ENCODE measurements around the gene ZNF512B.

Gene ZNF512B

GRCh38 chr20:63945921-63946920 lies 23.5 kb downstream of the ZNF512B start:
- DNase-seq: no peak

- DNase-seq: no peak
Measured at GRCh38 chr20:63945031-63945658, 24.6 kb downstream of the ZNF512B start.

GRCh38 chr20:63944078-63944941 lies 25.4 kb downstream of the ZNF512B start:
- DNase-seq: no peak

GRCh38 chr20:63943808-63944077 lies 26.0 kb downstream of the ZNF512B start:
- no peak for DNase-seq

- no peak for DNase-seq
Measured at GRCh38 chr20:63942969-63943807, 26.5 kb downstream of the ZNF512B start.

GRCh38 chr20:63942250-63942951 lies 27.3 kb downstream of the ZNF512B start:
- peak; percentile 47 for DNase-seq

GRCh38 chr20:63941282-63942081 lies 28.2 kb downstream of the ZNF512B start:
- DNase-seq: peak; percentile 88

GRCh38 chr20:63940472-63941266 lies 29.1 kb downstream of the ZNF512B start:
- DNase-seq: no peak

GRCh38 chr20:63940071-63940471 lies 29.7 kb downstream of the ZNF512B start:
- no peak for DNase-seq

- DNase-seq: peak; percentile 35
Measured at GRCh38 chr20:63939061-63939935, 30.4 kb downstream of the ZNF512B start.

GRCh38 chr20:63937596-63937995 lies 32.1 kb downstream of the ZNF512B start:
- DNase-seq: no peak

- DNase-seq: no peak
Measured at GRCh38 chr20:63935447-63935846, 34.3 kb downstream of the ZNF512B start.

GRCh38 chr20:63934271-63935068 lies 35.3 kb downstream of the ZNF512B start:
- DNase-seq: no peak

- DNase-seq: no peak
Measured at GRCh38 chr20:63933646-63934045, 36.1 kb downstream of the ZNF512B start.

- DNase-seq: no peak
Measured at GRCh38 chr20:63932606-63933160, 37.0 kb downstream of the ZNF512B start.

GRCh38 chr20:63931735-63932134 lies 38.0 kb downstream of the ZNF512B start:
- no peak for DNase-seq

GRCh38 chr20:63930971-63931553 lies 38.7 kb downstream of the ZNF512B start:
- no peak for DNase-seq

Measured in CD4-positive, alpha-beta T cell treated with Interleukin-21 for 1 hour (primary cell).